WTC11 (cell line): ENCODE measurements around the gene LIN28B. TPM values are rescaled to one million over a fixed set of nuclear protein-coding genes. Genes with fewer than 3 reads are reported as not detected.

ENCODE experiments used
- ATAC-seq: fragments of 200-7000 bp; cut with Tn5 transposase; 2 replicates; pipeline ENCODE4 v1.10.0; 2021; ENCODE audit warnings: mild to moderate bottlenecking, moderate library complexity
- CTCF ChIA-PET: fragments of 300-600 bp; sonication (Branson Sonifier 250); formaldehyde crosslinking; loops from one replicate; lab custom pipeline; 2021; ENCODE audit warnings: antibody characterized with exemption; lab: Charles Lee
- POLR2A ChIA-PET: fragments of 350-600 bp; sonication (Branson Sonifier 250); formaldehyde crosslinking; loops from one replicate; lab custom pipeline; 2021; ENCODE audit warnings: antibody characterized with exemption; lab: Charles Lee
- DNase-seq: peaks from one replicate; pipeline ENCODE4 v3.0.0; 2021; ENCODE audit warnings: low spot score
- H3K27ac Mint-ChIP-seq: 2 replicates; pipeline ENCODE4 v1.8.0; 2021; ENCODE audit warnings: mixed read lengths
- H3K27me3 Mint-ChIP-seq: 2 replicates; pipeline ENCODE4 v1.8.0; 2021; ENCODE audit warnings: low read depth, mild to moderate bottlenecking, moderate library complexity, mixed read lengths
- H3K36me3 Mint-ChIP-seq: 2 replicates; pipeline ENCODE4 v1.8.0; 2021; ENCODE audit warnings: mixed read lengths
- H3K4me1 Mint-ChIP-seq: 2 replicates; pipeline ENCODE4 v1.8.0; 2022; ENCODE audit warnings: mixed read lengths
- H3K4me3 Mint-ChIP-seq: 2 replicates; pipeline ENCODE4 v1.8.0; 2021; ENCODE audit warnings: mild to moderate bottlenecking, moderate library complexity, mixed read lengths
- H3K9me3 Mint-ChIP-seq: 2 replicates; pipeline ENCODE4 v1.8.0; 2021; ENCODE audit warnings: mixed read lengths
- ATF1 ChIP-seq: sonication (generic); formaldehyde crosslinking; IDR thresholded peaks from 2 replicates; pipeline ENCODE4 v1.8.1; 2023; ENCODE audit warnings: mild to moderate bottlenecking, moderate library complexity, missing genetic modification reagents
- ETV6 ChIP-seq: sonication (generic); formaldehyde crosslinking; IDR thresholded peaks from 2 replicates; pipeline ENCODE4 v1.8.1; 2022; ENCODE audit warnings: mild to moderate bottlenecking, missing genetic modification reagents
- FOXK1 ChIP-seq: sonication (generic); formaldehyde crosslinking; IDR thresholded peaks from 2 replicates; pipeline ENCODE4 v1.8.0; 2022; ENCODE audit warnings: mild to moderate bottlenecking, moderate library complexity, missing genetic modification reagents
- FOXP1 ChIP-seq: sonication (generic); formaldehyde crosslinking; IDR thresholded peaks from 2 replicates; pipeline ENCODE4 v1.8.0; 2022; ENCODE audit warnings: missing genetic modification reagents, mild to moderate bottlenecking, moderate library complexity, borderline replicate concordance
- GRHL2 ChIP-seq: fragments of 250-450 bp; sonication (Bioruptor Pico); IDR thresholded peaks from 2 replicates; pipeline ENCODE4 v1.8.0; 2022; ENCODE audit warnings: mild to moderate bottlenecking, moderate library complexity; ENCODE audit not compliant: insufficient replicate concordance, severe bottlenecking
- JAZF1 ChIP-seq: fragments of 250-450 bp; sonication (Bioruptor Pico); IDR thresholded peaks from 2 replicates; pipeline ENCODE4 v1.9.0; 2021; ENCODE audit warnings: moderate library complexity, mild to moderate bottlenecking, inconsistent platforms
- MXD4 ChIP-seq: fragments of 250-450 bp; sonication (Bioruptor Pico); IDR thresholded peaks from 2 replicates; pipeline ENCODE4 v1.8.0; 2021; ENCODE audit warnings: mild to moderate bottlenecking, moderate library complexity, borderline replicate concordance
- MYBL2 ChIP-seq: sonication (generic); formaldehyde crosslinking; IDR thresholded peaks from 2 replicates; pipeline ENCODE4 v1.8.1; 2023; ENCODE audit warnings: mild to moderate bottlenecking, moderate library complexity, missing genetic modification reagents
- NR1H2 ChIP-seq: sonication (generic); formaldehyde crosslinking; IDR thresholded peaks from 2 replicates; pipeline ENCODE4 v1.9.0; 2021; ENCODE audit warnings: mild to moderate bottlenecking, moderate library complexity, missing genetic modification reagents
- NR3C1 ChIP-seq: sonication (generic); formaldehyde crosslinking; conservative IDR thresholded peaks from 2 replicates; pipeline ENCODE4 v1.8.1; 2023; ENCODE audit warnings: low read depth, mild to moderate bottlenecking, missing genetic modification reagents
- RORB ChIP-seq: fragments of 250-450 bp; sonication (Bioruptor Pico); IDR thresholded peaks from 2 replicates; pipeline ENCODE4 v1.9.0; 2021; ENCODE audit warnings: mild to moderate bottlenecking
- SOX15 ChIP-seq: fragments of 250-450 bp; sonication (Bioruptor Pico); IDR thresholded peaks from 2 replicates; pipeline ENCODE4 v1.9.0; 2021; ENCODE audit warnings: mild to moderate bottlenecking
- TEAD1 ChIP-seq: sonication (generic); formaldehyde crosslinking; IDR thresholded peaks from 2 replicates; pipeline ENCODE4 v1.8.0; 2022; ENCODE audit warnings: mild to moderate bottlenecking, missing genetic modification reagents
- ZNF138 ChIP-seq: sonication (generic); formaldehyde crosslinking; conservative IDR thresholded peaks from 2 replicates; pipeline ENCODE4 v1.8.1; 2022; ENCODE audit warnings: mild to moderate bottlenecking, moderate library complexity, missing genetic modification reagents
- ZNF263 ChIP-seq: sonication (generic); formaldehyde crosslinking; IDR thresholded peaks from 2 replicates; pipeline ENCODE4 v1.8.1; 2022; ENCODE audit warnings: low read depth, mild to moderate bottlenecking, moderate library complexity, missing genetic modification reagents
- ZNF396 ChIP-seq: fragments of 250-450 bp; sonication (Bioruptor Pico); IDR thresholded peaks from 2 replicates; pipeline ENCODE4 v1.8.0; 2021; ENCODE audit warnings: mild to moderate bottlenecking, moderate library complexity, borderline replicate concordance
- total RNA-seq: library from RNA; stranded (reverse); gene quantifications from 3 replicates; pipeline ENCODE4 v1.2.3, GENCODE V29; 2021
- TF ChIP-seq, protein P1 (sequence below): fragments of 250-450 bp; sonication (Bioruptor Pico); IDR thresholded peaks from 2 replicates; pipeline ENCODE4 v1.9.0; 2021; ENCODE audit warnings: mild to moderate bottlenecking, borderline replicate concordance
- TF ChIP-seq, protein P2 (sequence below): fragments of 250-450 bp; sonication (Bioruptor Pico); IDR thresholded peaks from 2 replicates; pipeline ENCODE4 v1.9.0; 2021; ENCODE audit warnings: moderate library complexity, mild to moderate bottlenecking, inconsistent platforms, borderline replicate concordance
- TF ChIP-seq, protein P3 (sequence below): fragments of 250-450 bp; sonication (Bioruptor Pico); IDR thresholded peaks from 2 replicates; pipeline ENCODE4 v1.8.0; 2021; ENCODE audit warnings: mild to moderate bottlenecking

LIN28B gene
- total RNA-seq, 1 experiment from 2014 or later, result 73.4 TPM

DNA sequence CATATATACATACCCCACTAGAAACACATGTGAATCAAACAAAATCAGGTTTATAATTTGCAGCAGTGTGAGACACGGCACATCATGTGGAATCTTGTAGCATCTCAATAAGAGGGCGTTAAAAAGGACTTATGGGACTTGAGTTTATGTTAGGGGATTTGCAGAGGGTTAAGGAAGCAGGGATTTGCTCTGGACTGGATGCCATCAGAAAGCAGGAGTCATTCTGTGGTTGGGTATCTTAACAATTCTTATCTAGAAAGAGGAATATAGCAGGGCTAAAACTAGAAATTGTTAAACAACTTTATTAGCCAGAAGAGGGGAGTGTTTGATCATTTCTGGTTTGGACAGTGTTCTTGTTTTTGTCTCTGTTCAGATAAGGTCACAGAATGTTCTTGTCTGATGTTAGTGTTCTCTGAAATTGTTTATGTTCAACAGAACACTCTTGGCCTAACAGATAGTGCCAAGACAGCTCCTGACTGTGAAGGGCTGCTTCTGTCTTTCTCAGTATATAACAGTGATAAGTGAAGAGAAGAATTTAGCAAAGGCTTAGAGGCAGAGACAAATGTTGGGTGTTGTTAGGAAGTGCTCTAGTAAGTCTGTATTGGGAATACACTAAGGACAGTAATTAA lies 39.2 kb downstream of the LIN28B start:
- ChIA-PET CTCF (interaction anchor here (1.2 kb wide), 1 partner anchor 9 kb away, joined by 3 read pairs; no protein-coding TSS in a partner anchor), POLR2A (no interaction called here)
- Mint-ChIP-seq H3K27ac (no peak overlapping the region), H3K36me3 (peaks cover 19% of the 10 kb centered on the region), H3K4me1 (peaks cover 10% of the 10 kb centered on the region), H3K4me3 (no peak overlapping the region), H3K9me3 (peaks cover 4% of the 10 kb centered on the region; the same call in 1 of the 2 replicates), H3K27me3 (no peaks in the 10 kb centered on the region)
- ATAC-seq (no peak), DNase-seq (no peak)
- TF ChIP-seq ZNF263 (CRISPR knock-in tag), result no peak
- TF ChIP-seq, protein P1, sequence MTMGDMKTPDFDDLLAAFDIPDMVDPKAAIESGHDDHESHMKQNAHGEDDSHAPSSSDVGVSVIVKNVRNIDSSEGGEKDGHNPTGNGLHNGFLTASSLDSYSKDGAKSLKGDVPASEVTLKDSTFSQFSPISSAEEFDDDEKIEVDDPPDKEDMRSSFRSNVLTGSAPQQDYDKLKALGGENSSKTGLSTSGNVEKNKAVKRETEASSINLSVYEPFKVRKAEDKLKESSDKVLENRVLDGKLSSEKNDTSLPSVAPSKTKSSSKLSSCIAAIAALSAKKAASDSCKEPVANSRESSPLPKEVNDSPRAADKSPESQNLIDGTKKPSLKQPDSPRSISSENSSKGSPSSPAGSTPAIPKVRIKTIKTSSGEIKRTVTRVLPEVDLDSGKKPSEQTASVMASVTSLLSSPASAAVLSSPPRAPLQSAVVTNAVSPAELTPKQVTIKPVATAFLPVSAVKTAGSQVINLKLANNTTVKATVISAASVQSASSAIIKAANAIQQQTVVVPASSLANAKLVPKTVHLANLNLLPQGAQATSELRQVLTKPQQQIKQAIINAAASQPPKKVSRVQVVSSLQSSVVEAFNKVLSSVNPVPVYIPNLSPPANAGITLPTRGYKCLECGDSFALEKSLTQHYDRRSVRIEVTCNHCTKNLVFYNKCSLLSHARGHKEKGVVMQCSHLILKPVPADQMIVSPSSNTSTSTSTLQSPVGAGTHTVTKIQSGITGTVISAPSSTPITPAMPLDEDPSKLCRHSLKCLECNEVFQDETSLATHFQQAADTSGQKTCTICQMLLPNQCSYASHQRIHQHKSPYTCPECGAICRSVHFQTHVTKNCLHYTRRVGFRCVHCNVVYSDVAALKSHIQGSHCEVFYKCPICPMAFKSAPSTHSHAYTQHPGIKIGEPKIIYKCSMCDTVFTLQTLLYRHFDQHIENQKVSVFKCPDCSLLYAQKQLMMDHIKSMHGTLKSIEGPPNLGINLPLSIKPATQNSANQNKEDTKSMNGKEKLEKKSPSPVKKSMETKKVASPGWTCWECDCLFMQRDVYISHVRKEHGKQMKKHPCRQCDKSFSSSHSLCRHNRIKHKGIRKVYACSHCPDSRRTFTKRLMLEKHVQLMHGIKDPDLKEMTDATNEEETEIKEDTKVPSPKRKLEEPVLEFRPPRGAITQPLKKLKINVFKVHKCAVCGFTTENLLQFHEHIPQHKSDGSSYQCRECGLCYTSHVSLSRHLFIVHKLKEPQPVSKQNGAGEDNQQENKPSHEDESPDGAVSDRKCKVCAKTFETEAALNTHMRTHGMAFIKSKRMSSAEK (CRISPR knock-in tag), result no peak
- TF ChIP-seq FOXP1 (CRISPR knock-in tag), result no peak
- no peak for TF ChIP-seq ZNF396
- TF ChIP-seq GRHL2, result no peak
- no peak for TF ChIP-seq ATF1
- no peak for TF ChIP-seq JAZF1 (CRISPR knock-in tag)
- no peak for TF ChIP-seq TEAD1
- TF ChIP-seq MYBL2 (CRISPR knock-in tag), result no peak
- TF ChIP-seq ETV6 (CRISPR knock-in tag), result no peak
- no peak for TF ChIP-seq MXD4 (CRISPR knock-in tag)
- no peak for TF ChIP-seq SOX15 (CRISPR knock-in tag)
- TF ChIP-seq FOXK1 (CRISPR knock-in tag), result no peak
- no peak for TF ChIP-seq ZNF138
- TF ChIP-seq, protein P2, sequence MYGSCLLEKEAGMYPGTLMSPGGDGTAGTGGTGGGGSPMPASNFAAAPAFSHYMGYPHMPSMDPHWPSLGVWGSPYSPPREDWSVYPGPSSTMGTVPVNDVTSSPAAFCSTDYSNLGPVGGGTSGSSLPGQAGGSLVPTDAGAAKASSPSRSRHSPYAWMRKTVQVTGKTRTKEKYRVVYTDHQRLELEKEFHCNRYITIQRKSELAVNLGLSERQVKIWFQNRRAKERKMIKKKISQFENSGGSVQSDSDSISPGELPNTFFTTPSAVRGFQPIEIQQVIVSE (CRISPR knock-in tag), result no peak
- TF ChIP-seq, protein P3, sequence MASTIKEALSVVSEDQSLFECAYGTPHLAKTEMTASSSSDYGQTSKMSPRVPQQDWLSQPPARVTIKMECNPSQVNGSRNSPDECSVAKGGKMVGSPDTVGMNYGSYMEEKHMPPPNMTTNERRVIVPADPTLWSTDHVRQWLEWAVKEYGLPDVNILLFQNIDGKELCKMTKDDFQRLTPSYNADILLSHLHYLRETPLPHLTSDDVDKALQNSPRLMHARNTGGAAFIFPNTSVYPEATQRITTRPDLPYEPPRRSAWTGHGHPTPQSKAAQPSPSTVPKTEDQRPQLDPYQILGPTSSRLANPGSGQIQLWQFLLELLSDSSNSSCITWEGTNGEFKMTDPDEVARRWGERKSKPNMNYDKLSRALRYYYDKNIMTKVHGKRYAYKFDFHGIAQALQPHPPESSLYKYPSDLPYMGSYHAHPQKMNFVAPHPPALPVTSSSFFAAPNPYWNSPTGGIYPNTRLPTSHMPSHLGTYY (CRISPR knock-in tag), result no peak
- TF ChIP-seq NR3C1, result no peak
- no peak for TF ChIP-seq RORB (CRISPR knock-in tag)

DNA sequence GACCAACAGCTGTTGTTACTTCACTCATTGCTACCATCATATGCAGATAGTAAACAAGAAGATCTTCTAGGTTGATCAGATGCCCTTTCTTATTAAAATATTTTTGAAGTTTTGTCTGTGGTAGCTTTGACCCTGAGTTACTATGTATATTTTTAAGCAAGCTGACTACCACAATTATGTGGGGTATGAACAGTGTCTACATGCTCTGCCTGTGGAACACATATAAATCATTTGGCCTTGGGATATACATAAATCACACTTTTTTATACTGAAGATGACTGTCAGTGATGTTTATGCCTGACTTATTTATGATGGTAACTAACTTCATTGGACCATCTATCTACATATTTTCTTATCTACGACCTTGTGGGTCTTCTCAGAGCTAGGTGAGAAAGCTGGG lies 44.2 kb downstream of the LIN28B start:
- no peak for TF ChIP-seq NR1H2 (CRISPR knock-in tag)
- TF ChIP-seq, all 79 proteins: peak for 0
- ChIA-PET POLR2A (no interaction called here), CTCF (no interaction called here)
- Mint-ChIP-seq H3K4me3 (no peak overlapping the region), H3K27ac (peak overlapping the region; percentile 72), H3K9me3 (no peaks in the 10 kb centered on the region), H3K4me1 (peaks cover 24% of the 10 kb centered on the region), H3K36me3 (peaks cover 8% of the 10 kb centered on the region), H3K27me3 (no peaks in the 10 kb centered on the region)
- DNase-seq (no peak), ATAC-seq (no peak)
